PC-3 (cell line): ENCODE results near the gene FGF11. TPM values are rescaled to one million over a fixed set of nuclear protein-coding genes. Genes with fewer than 3 reads are reported as not detected.
A peak's percentile ranks its signal among the peaks of the same experiment; 100 is the strongest.

ENCODE experiments used
- ATAC-seq: fragments of 200-7000 bp; cut with Tn5 transposase; 2 replicates; pipeline ENCODE4 v1.9.1; 2020; ENCODE audit warnings: mild to moderate bottlenecking, moderate library complexity
- BruUV-seq: library from RNA; stranded (reverse); fragments of 400-500 nt; replicated peaks from 2 replicates; lab custom pipeline; 2021; lab: Mats Ljungman, UMichigan
- CTCF ChIA-PET: fragments of 300-600 bp; sonication (Branson Sonifier 250); formaldehyde crosslinking; loops from one replicate; lab custom pipeline; 2022; ENCODE audit warnings: antibody characterized with exemption; lab: Charles Lee
- POLR2A ChIA-PET: fragments of 300-600 bp; sonication (Branson Sonifier 250); formaldehyde crosslinking; loops from one replicate; lab custom pipeline; 2022; ENCODE audit warnings: antibody characterized with exemption; ENCODE audit not compliant: unreplicated experiment; lab: Charles Lee
- DNase-seq: peaks from one replicate; pipeline ENCODE4 v3.0.0-alpha.2; 2015
- H2AFZ ChIP-seq: fragments of 300-600 bp; sonication (generic); 2 replicates; pipeline ENCODE4 v1.6.0; 2016; ENCODE audit warnings: antibody characterized with exemption, low read length
- H3F3A ChIP-seq: fragments of 300-600 bp; sonication (generic); one replicate; pipeline ENCODE4 v1.6.0; 2017; ENCODE audit warnings: antibody characterized with exemption, low read length, control low read depth, mild to moderate bottlenecking; ENCODE audit not compliant: unreplicated experiment
- H3K27ac ChIP-seq: fragments of 300-600 bp; sonication (generic); 2 replicates; pipeline ENCODE4 v1.5.1; 2016; ENCODE audit warnings: mild to moderate bottlenecking, low read length
- H3K27me3 ChIP-seq: fragments of 300-600 bp; sonication (generic); 2 replicates; pipeline ENCODE4 v1.6.1; 2016; ENCODE audit warnings: low read length, mixed read lengths
- H3K36me3 ChIP-seq: fragments of 300-600 bp; sonication (generic); 2 replicates; pipeline ENCODE4 v1.6.1; 2016; ENCODE audit warnings: low read depth, mixed run types, low read length, mixed read lengths
- H3K4me1 ChIP-seq: fragments of 300-600 bp; sonication (generic); 2 replicates; pipeline ENCODE4 v1.5.1; 2016; ENCODE audit warnings: low read length; ENCODE audit not compliant: insufficient read depth
- H3K4me2 ChIP-seq: fragments of 300-600 bp; sonication (generic); 2 replicates; pipeline ENCODE4 v1.6.0; 2016; ENCODE audit warnings: low read length
- H3K4me3 ChIP-seq: fragments of 300-600 bp; sonication (generic); 2 replicates; pipeline ENCODE4 v1.5.1; 2016; ENCODE audit warnings: mild to moderate bottlenecking, low read length, mixed read lengths
- H3K79me2 ChIP-seq: fragments of 300-600 bp; sonication (generic); 2 replicates; pipeline ENCODE4 v1.6.1; 2017; ENCODE audit warnings: low read length, mixed read lengths
- H3K9ac ChIP-seq: fragments of 300-600 bp; sonication (generic); 2 replicates; pipeline ENCODE4 v1.6.0; 2016; ENCODE audit warnings: mild to moderate bottlenecking, low read length
- H3K9me2 ChIP-seq: fragments of 300-600 bp; sonication (generic); replicated peaks from 2 replicates; pipeline ENCODE4 v1.6.1; 2016; ENCODE audit warnings: mixed run types, low read length, mixed read lengths
- H3K9me3 ChIP-seq: fragments of 300-600 bp; sonication (generic); 2 replicates; pipeline ENCODE4 v1.6.1; 2016; ENCODE audit warnings: low read length, mixed read lengths
- H4K20me1 ChIP-seq: fragments of 300-600 bp; sonication (generic); 2 replicates; pipeline ENCODE4 v1.6.1; 2016; ENCODE audit warnings: low read length, mixed read lengths
- CTCF ChIP-seq: fragments of 300-600 bp; sonication (generic); conservative IDR thresholded peaks from 2 replicates; pipeline ENCODE4 v1.5.1; 2017; ENCODE audit warnings: antibody characterized with exemption, low read depth, mild to moderate bottlenecking, low read length
- EZH2 ChIP-seq: fragments of 300-600 bp; sonication (generic); IDR thresholded peaks from one replicate; pipeline ENCODE4 v1.6.1; 2017; ENCODE audit warnings: antibody characterized with exemption, mild to moderate bottlenecking, low read length; ENCODE audit not compliant: unreplicated experiment
- EZH2phosphoT487 ChIP-seq: fragments of 300-600 bp; sonication (generic); IDR thresholded peaks from 2 replicates; pipeline ENCODE4 v1.6.1; 2018; ENCODE audit warnings: mild to moderate bottlenecking, antibody characterized with exemption, low read length, borderline replicate concordance
- intact Hi-C: fragments of 100-400 bp; cut with micrococcal nuclease; formaldehyde crosslinking; loops from 2 replicates; pipeline ENCODE4 v1.9.0; 2023
- total RNA-seq: library from RNA; depleted of rRNA; stranded (reverse); fragments of >200 nt; gene quantifications from 2 replicates; pipeline ENCODE4 v1.2.3, GENCODE V29; 2014

FGF11 gene
- total RNA-seq, 1 experiment from 2014 or later: 0.69 TPM

- H3K4me3 ChIP-seq: peak overlapping the region; percentile 71
- peak overlapping the region; percentile 57; the same call in 1 of the 2 replicates for H2AFZ ChIP-seq
- peak overlapping the region; percentile 85 for H3K4me2 ChIP-seq
- intact Hi-C loops: loop anchor here (5.0 kb wide), 2 partner anchors 85 to 250 kb away; partner anchors contain the start of genes KCTD11, TP53 and WRAP53
- TF ChIP-seq EZH2phosphoT487 (no peak), CTCF (no peak), EZH2 (no peak)
- H3K27ac ChIP-seq: no peak overlapping the region
- ChIA-PET POLR2A (no interaction called here), CTCF (interaction anchor here (0.6 to 1.7 kb wide), 5 partner anchors 34 to 179 kb away, joined by 3 to 9 read pairs (median 6); partner anchors contain the start of gene TMEM256)
- no peaks in the 10 kb centered on the region for H3K27me3 ChIP-seq
- no peaks in the 10 kb centered on the region for H4K20me1 ChIP-seq
- no peaks in the 10 kb centered on the region for H3F3A ChIP-seq
- no peaks in the 10 kb centered on the region for H3K9me3 ChIP-seq
- H3K4me1 ChIP-seq: peaks cover 4% of the 10 kb centered on the region; the same call in 1 of the 2 replicates
- ATAC-seq (no peak), DNase-seq (no peak)
- H3K79me2 ChIP-seq: 0 out of 2 replicates have a peak, but pooled peaks cover 5% of the 10 kb centered on the region
- H3K36me3 ChIP-seq: no peaks in the 10 kb centered on the region
- BruUV-seq: no TSS peak
- H3K9me2 ChIP-seq: no peaks in the 10 kb centered on the region
- H3K9ac ChIP-seq: peak overlapping the region; percentile 70; the same call in 1 of the 2 replicates
These were observed 1.9 kb upstream of the FGF11 start for GRCh38 chr17:7437369-7437863.

- DNase-seq (no peak), ATAC-seq (no peak)
- H3K9me2 ChIP-seq: no peaks in the 10 kb centered on the region
- H3K27ac ChIP-seq: no peak overlapping the region
- H3K27me3 ChIP-seq: no peaks in the 10 kb centered on the region
- H2AFZ ChIP-seq: no peak overlapping the region
- intact Hi-C loops: loop anchor here (5.0 kb wide), 2 partner anchors 86 to 249 kb away; partner anchors contain the start of genes KCTD11, TP53 and WRAP53
- no peaks in the 10 kb centered on the region for H3K36me3 ChIP-seq
- H3K79me2 ChIP-seq: 0 out of 2 replicates have a peak, but pooled peaks cover 5% of the 10 kb centered on the region
- no TSS peak for BruUV-seq
- no peak overlapping the region for H3K4me3 ChIP-seq
- no peaks in the 10 kb centered on the region for H3K9me3 ChIP-seq
- H4K20me1 ChIP-seq: no peaks in the 10 kb centered on the region
- CTCF ChIA-PET: no interaction called here
- POLR2A ChIA-PET: no interaction called here
- H3F3A ChIP-seq: no peaks in the 10 kb centered on the region
- no peak for TF ChIP-seq CTCF
- no peak for TF ChIP-seq EZH2
- no peak for TF ChIP-seq EZH2phosphoT487
- H3K4me1 ChIP-seq: peaks cover 4% of the 10 kb centered on the region; the same call in 1 of the 2 replicates
- H3K9ac ChIP-seq: no peak overlapping the region
- H3K4me2 ChIP-seq: peak overlapping the region; percentile 85; the same call in 1 of the 2 replicates
These were observed 1.2 kb upstream of the FGF11 start for GRCh38 chr17:7437950-7438614.
